HG03060 (cell line): Measurements from ENCODE around the gene ZNF48.

ENCODE experiments used
- ATAC-seq: cut with Tn5 transposase; IDR thresholded peaks from one replicate; pipeline ENCODE4 v1.9.1; 2021; ENCODE audit warnings: low read depth, moderate number of reproducible peaks; ENCODE audit not compliant: unreplicated experiment

ZNF48 gene

DNA sequence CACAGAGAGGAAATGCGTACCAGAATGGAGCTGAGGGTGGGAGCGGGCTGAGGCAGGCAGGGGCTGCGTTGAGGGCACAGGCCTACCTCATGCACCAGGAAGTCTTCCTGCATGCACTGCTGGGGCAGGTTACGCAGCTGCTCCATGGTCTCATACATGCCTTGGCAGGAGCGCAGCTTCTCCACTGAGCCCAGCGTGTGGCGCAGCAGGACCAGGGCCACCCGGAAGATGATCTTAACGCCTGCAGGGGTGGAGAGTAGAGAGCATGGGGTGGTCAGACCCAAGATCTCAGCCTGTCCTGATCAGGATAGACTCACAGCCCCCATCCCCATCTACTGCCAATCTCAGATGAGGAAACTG lies 36.7 kb upstream of the ZNF48 start:
- no peak for ATAC-seq

DNA sequence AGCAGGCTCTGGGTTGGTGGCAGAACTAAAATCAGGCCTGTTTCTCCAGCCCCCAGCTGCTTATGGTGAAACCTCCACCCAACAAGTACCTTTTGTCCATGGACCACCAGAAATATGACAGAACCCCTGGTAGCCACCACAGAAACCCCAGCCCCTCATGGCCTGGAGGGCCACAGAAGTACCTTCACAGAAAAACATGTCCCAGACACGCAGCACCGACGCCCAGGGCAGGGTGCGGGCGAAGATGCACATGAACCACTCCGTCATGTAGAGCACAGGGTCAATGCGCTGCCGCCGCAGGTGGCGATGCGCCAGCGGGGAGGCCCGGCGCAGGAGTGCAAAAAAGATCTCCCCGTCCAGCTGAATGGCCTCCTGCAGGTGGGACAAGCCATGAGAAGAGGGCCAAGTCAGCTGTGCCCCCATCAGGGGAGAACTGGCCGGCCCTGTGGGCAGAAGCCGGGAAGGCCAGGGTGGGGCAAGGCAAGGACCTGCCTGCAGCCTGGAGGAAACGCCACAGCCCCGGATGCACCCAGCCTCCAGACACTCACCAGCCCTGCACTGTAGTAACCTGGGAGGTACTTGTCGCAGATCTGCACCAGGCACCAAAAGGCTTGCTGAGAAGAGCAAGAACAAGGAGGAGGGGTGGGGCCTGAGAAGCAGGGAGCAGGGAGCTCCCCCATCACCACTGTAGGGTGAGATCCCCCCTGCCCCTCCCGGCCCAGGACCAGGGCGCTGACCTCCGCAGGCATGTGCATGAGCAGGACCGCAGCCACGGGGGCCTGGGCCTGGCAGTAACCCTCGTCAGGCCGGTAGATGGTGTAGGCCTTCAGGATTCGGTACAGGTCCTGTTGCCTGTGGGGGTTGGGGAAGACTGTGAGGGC lies 36.0 kb upstream of the ZNF48 start:
- no peak for ATAC-seq

DNA sequence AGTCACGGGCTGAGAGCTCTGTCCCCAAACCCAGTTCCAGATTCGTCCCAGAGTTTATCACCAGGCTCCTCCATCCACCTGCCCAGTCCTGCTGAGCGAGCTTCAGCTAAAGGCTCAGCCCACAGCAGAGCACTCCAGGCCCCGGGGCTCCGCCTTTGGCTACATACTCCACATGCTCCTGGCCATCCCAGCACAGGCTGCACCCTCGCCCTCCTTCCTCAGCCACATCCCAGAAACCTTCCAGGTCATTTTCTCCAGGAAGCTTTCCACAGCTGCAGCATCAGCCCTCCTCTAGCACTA lies 35.4 kb upstream of the ZNF48 start:
- no peak for ATAC-seq

DNA sequence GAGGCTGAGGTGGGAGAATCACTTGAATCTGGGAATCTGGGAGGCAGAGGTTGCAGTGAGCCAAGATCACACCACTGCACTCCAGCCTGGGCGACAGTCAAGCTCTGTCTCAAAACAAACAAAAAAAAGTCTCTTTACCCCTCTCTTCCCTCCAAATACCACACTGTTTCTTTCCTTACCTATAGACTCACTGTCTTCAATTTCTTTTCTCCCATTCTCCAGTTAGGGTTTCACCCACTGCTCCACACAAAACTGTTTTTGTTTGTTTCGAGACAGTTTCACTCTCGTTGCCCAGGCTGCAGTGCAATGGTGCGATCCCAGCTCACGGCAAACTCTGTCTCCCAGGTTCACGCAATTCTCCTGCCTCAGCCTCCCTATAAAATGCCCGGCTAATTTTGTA lies 34.0 kb upstream of the ZNF48 start:
- no peak for ATAC-seq

DNA sequence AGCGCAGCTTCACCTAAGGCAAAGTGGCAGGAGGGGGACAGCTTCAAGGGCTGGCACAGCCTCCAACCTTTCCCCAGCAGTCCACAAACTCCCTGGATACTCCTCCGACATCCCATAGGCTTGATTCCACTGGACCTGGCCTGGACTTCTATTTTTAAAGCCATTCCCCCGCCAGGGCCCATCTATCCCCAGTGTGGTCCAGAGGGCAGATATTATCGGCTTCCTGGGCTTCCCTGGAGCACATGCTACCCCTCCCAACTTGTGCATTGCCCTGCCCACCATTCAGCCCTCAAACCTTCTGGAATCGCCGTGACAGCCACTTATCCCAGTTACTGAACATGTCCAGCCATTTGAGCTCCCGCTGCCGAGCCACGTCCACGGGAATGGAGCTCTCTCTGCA lies 30.0 kb upstream of the ZNF48 start:
- no peak for ATAC-seq

DNA sequence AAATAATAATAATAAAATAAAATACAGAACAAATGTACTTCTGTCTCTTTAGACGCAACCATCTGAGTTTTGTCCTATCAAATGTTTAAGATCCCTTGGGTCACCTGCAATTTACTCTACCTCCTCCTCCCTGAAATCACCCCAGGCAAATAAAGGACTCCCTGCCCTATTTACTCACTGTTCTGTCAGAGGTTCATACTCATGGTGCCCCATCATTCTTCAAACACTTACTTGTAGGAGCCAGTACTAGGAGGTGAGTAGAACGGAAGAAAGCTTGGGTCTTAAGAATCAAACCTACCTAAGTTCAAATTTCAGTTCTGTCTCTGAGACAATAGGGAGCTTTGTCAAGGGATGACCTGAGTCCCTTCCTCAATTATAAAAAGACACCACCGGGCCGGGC lies 28.7 kb upstream of the ZNF48 start:
- no peak for ATAC-seq

DNA sequence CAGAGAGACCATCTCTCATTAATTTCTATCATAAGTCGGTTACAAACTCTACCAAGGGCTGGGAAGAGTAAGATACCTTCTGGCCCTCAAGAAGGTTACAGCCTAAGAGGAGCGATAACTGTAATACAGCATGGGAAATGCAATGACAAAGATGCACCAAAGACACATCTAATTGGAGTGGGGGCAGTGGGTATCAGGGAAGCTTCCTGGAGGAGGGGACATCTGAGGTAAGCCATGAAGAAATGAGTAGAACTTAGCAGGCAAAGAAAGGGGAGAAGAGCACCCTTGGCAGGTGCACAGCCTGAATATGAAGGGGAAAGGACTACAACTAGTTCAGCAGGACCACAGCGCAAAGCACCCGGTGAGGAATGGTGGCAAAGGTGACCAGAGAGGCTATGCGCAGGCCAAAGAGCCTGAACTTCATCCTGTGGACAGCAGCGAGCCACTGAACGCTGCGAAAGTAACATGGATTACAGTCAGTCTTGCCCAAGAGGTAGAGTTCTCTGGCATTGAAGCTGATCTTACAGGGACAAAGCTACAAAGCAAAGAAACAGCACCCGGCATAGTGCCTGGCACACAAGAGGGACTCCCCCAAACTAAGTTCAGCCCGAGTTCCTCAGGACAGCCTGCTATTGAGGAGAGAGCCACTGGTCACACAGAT lies 27.7 kb upstream of the ZNF48 start:
- ATAC-seq, result no peak

DNA sequence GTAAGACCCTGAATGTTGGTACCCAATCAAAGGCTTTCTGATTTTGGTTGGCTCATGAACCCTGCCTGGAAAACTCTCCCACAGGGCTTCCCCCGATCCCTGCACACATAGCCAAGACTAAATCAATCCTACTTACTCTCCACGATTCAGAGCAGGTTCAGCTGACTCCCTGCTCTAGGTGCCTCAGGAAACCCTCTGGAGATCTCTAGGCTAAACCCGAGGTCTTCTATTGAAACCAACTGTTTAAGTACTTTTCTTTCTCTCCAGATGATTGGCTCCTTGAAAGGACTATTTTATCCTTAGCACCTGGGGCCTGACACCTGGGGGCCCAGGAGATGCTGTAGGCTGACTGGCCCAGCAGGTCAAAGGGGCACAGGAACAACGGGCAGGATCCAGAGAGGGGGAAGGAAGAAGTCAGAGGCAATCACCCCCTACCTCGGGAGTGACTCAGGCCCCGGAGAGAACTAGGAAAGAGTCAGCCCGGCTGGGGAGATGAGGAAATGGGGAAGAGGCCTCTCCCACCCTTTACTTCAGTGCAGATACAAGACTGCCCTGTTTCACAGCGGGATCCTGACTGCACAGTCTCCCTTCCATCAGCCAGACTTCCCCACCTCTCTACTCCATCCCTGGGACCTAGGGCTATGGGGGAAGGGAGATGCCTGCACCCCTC lies 27.0 kb upstream of the ZNF48 start:
- no peak for ATAC-seq

DNA sequence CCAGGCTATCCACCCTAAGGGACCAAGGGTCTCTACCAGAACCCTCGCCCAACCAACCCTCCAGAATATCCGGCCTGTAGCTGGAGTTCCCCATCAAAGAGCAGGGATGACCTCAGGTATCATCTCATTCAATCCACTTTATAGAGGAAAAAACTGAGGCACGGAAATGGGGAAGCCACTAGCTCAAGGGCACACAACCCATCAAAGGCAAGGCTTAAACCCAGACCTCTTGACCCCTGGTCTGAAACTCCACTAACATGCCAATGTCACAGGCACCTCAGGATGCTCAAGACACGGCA lies 26.5 kb upstream of the ZNF48 start:
- ATAC-seq, result no peak

DNA sequence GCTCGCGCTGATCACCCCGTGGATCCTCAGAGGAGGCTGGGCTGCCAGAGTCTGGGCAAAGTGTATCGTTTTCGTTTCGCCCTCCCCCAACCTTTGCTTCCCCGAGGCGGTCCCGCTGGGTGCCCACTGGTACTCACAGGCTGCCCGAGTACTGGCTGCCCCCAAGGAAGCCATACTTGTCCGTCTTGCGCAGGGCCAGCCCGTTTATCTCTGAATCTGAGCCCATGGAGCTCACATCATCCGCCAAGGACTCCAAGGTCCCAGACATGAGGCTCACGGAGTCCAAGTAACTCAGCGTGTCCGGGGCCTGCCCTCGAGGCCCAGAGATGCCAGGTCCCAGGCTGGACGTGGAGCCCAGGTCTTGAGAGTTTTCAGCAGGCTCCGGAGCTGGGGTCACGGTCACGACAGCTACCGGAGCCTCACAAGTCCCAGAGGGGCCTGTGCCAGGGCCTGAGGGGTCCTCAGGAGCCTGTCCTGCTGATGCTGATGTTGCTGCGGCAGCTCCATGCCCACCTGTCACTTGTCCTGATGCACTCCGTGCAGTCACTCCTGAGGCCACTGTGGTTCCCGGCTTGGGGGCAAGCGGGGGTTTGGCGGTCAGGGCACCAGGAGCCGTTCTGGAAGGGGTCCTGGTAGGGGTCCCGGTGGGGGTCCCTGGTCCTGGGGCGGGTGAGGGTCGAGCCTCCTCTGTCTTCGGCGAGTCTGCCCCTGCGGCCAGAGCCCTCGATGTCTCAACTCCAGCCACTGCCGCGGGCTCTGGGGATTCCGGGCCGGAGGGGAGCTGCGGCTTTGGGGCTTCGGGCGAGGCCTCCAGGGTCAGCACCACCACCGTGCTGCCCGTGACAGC lies 25.9 kb upstream of the ZNF48 start:
- no peak for ATAC-seq

DNA sequence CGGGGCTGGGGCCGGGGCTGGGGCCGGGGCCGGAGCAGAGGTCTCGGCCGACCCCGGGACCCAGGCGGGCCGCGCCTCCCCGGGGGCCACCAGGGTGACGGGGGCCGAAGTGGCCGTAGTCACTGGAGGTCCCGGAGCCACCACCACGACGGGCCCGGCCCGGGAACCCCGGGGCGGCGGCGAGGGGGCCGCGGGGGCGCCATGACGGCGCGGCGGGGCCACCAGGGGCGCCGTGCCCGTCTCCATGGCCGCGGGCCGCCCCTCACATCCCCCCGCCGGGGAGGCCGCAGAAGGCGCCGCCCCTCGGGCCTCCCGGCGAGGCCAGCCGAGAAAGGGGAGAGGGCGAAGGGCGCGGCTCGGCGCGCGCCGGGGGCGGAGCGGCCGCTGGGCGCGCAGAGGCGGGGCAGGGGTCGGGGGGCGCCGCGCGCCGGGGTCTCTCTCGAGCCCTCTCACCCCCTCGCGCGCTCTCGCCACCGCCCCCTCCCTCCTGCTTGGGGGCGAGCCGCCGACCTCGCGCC lies 25.2 kb upstream of the ZNF48 start:
- no peak for ATAC-seq

DNA sequence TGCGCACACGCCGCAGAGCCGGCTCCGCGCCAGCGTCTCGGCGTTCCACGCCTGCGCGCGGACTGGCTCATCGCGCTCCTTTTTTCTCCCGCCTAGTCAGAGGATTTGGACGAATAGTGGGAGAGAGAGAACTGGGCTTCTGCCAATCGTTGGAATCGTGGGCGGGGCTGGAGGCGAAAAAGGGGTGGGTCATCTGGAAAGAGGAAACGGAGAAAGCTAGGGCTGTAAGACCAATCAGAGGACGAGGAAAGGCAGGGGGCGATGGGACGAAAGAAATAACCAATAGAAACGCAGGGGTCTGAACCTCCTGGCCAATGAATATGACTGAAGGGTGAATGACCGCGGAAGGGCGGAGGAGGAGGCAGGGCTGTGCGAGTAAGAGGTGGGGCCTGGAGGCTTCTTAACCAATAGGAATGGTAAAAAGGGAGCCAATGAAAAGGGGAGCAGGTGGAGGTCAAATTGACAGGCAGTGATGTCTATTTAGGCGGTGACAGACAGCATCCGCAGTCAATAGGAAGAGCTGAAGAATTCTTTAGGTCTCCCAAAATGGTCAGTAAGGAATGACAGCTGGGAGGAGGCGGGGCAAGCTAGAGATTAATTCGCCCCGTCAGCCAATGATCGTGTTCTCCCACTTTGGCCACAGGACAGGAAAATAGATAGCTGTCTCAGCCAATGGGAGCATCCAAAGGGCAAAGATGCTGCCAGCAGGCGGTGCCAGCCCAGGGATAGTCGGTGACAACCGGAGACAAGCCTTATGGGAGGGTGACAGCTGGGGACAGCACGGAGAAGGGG lies 24.6 kb upstream of the ZNF48 start, which contains the start of gene TBC1D10B:
Gene TBC1D10B, minus strand, starts transcription at position 39 of the 792 bp plus-strand sequence. CDS start 311 bp downstream, outside the sequence.
- peak; percentile 77 for ATAC-seq

DNA sequence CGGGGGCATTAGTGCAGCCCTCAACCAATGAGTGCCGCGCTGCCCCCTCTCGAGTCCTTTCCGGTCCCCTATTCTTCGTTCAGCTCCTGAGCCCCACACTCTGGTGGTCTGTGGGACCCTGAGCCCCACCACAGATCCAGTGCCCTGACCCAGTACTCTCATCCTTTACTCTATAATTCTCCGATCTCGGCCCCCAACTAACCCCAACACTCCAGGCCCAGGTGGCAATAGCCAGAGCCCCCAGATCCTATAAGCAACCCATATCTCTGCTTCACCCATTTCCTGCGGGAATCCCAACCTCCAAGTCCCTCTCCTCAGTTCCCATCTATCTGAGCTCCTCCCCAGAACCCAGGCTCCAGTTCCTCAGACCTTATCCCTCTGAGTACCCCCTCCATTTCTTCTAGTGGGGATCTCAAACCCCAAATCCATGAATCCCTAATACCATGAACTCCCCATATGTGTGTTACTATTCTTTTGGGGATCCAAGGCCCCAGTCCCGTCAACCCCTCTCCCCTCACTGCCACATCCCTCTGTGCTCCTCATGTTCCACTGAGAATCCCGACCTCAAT lies 23.9 kb upstream of the ZNF48 start:
- no peak for ATAC-seq

DNA sequence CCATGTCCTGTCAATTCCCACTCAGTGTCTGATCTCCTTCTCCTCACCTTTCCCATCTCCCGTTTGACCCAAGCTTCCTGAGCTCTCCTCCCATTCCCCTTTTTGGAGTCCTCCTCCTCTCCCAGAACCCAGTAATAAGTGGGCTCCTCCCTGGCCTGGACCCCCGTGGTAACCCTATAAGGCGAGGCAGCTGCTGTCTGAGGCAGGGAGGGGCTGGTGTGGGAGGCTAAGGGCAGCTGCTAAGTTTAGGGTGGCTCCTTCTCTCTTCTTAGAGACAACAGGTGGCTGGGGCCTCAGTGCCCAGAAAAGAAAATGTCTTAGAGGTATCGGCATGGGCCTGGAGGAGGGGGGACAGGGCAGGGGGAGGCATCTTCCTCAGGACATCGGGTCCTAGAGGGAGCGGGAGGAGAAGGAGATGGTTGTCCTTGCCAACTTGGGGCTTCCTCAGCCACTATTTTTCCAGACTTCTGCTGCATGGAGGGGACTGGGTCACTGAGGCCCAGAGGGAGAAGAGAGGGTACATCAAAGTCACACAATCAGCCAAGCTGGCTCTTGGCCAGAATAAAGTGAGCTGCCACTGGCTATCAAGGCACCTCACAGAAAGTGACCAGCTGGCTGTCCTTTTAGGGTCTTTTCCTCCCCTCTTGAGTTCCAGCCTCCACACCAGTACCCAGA lies 23.0 kb upstream of the ZNF48 start:
- no peak for ATAC-seq

DNA sequence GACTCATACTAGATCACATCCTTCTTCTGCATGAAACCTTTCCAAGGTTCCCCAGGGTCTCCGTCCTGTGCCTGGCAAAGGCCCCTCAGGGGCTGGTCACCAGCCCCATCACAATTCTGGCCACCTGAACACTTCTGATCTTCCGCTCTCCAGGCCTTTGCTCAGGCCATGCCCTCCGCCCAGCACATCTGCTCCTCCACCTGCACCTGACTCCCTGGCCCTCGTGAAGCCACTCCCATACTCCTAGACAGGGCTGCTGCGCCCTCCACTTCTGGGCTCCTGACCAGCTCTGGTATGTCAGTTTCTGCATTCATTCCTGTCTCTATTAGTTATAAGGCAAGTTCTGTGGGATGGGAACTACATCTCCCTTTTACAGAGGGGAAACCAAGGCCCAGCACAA lies 22.5 kb upstream of the ZNF48 start:
- ATAC-seq, result no peak

DNA sequence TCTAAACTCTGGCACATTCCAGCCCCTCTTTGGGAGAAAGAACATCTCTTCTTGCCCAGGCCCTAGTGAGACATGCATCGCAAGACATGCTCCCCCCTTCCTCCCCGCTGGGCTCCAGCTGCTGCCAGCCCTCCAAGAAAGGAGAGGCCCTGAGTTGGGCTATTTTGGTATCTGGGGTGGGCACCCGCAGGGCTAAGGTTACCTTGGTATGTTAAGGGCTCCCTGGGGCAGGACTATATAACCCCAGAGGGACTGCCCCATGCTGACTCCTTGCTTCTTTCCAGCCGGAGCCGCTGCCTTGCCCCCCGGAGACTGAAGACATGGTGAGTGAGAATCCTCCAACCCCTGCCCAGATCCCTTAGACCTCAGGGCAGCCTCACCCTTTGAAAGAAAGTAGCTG lies 20.7 kb upstream of the ZNF48 start, which contains the start of gene MYL11:
Gene MYL11, plus strand, starts transcription at position 265 of the 400 bp plus-strand sequence. Its CDS starts 56 bp downstream, at position 321.
- ATAC-seq, result no peak

DNA sequence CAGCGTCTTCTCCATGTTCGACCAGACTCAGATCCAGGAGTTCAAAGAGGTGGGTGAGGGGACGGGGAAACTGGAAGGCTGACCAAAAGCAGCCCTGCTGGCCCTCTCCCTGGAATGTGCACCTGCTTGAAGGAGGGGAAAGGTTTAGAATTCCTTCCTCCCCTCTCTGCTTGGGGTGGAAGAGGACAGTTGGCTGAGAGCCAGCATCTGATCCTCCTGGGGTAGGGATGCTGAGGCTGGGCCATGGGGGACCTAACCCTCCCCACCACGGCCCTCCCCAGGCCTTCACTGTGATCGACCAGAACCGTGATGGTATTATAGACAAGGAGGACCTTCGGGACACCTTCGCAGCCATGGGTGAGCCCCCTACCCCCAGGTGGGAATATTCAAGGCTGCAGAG lies 19.4 kb upstream of the ZNF48 start:
- ATAC-seq, result no peak

DNA sequence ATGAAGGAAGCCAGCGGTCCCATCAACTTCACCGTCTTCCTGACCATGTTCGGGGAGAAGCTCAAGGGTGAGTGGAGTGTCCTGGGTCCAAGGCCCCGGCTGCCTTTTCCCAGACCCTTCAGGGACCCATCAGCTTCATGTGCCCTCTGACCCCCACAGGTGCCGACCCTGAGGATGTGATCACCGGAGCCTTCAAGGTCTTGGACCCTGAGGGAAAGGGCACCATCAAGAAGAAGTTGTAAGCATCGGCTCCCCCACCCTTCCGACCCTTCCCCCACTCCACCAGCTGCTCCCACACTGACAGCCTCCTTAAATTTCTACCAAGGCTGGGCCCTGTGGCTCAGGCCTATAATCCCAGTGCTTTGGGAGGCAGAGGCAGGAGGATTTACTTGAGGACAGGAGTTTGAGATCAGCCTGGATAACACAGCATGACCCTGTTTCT lies 18.7 kb upstream of the ZNF48 start:
- ATAC-seq, result no peak
